SU-DHL-6 (cell line): ENCODE results near the gene SPTBN1.

Experiments
- CTCF ChIP-seq: fragments of 200-600 bp; sonication (generic); IDR thresholded peaks from one replicate; pipeline ENCODE4 v1.5.1; 2017; ENCODE audit warnings: antibody characterized with exemption, mild to moderate bottlenecking, low read length, moderate library complexity; ENCODE audit not compliant: insufficient read depth, poor library complexity, severe bottlenecking
- EZH2phosphoT487 ChIP-seq: fragments of 200-600 bp; sonication (generic), shearing (Covaris generic); conservative IDR thresholded peaks from 2 replicates; pipeline ENCODE4 v1.6.1; 2018; ENCODE audit warnings: mild to moderate bottlenecking, antibody characterized with exemption, low read length, moderate library complexity, mixed read lengths

GRCh38 chr2:54446625-54447024, 9.5 kb upstream of the SPTBN1 start:
- TF ChIP-seq CTCF (no peak), EZH2phosphoT487 (no peak)
